GM21360 (cell line): ENCODE data around the gene BPIFB3.
"Not testable (repeated sequence)": the region's sequence is repeated elsewhere in the genome, so short reads cannot be mapped to it uniquely, and the experiment has no call there.

Experiments
- ATAC-seq: cut with Tn5 transposase; IDR thresholded peaks from one replicate; pipeline ENCODE4 v1.9.1; 2021; ENCODE audit warnings: mild to moderate bottlenecking, moderate library complexity; ENCODE audit not compliant: unreplicated experiment

BPIFB3 gene

GRCh38 chr20:33112547-33113386, 59.1 kb downstream of the BPIFB3 start:
- no peak for ATAC-seq

- ATAC-seq = no peak
Observed at GRCh38 chr20:33113387-33113908, 59.7 kb downstream of the BPIFB3 start.

- ATAC-seq = not testable (repeated sequence)
Observed at GRCh38 chr20:33115501-33115900, 61.8 kb downstream of the BPIFB3 start.

GRCh38 chr20:33119725-33120720, 66.3 kb downstream of the BPIFB3 start:
- ATAC-seq = no peak

- no peak for ATAC-seq
Observed at GRCh38 chr20:33120934-33121333, 67.2 kb downstream of the BPIFB3 start.

- not testable (repeated sequence) for ATAC-seq
Observed at GRCh38 chr20:33122297-33122696, 68.6 kb downstream of the BPIFB3 start.
